Right cardiac atrium (tissue), 5 donors: ENCODE data around the gene CRLF3. TPM values are rescaled to one million over a fixed set of nuclear protein-coding genes. Genes with fewer than 3 reads are reported as not detected.
A peak's percentile ranks its signal among the peaks of the same experiment; 100 is the strongest.

Experiments used
- ATAC-seq, 2 donors: fragments of 200-7000 bp; cut with Tn5 transposase; one replicate each; pipeline versions ENCODE4 v1.8.0 to v1.9.1; 2020; ENCODE audit warnings: moderate library complexity in 2 of 2, mild to moderate bottlenecking in 1 of 2
- DNase-seq, 3 donors: peaks; one replicate each; pipeline ENCODE4 v3.0.0-alpha.2; 2020
- H3K27ac ChIP-seq: one replicate; pipeline ENCODE4 v1.5.1; 2013; ENCODE audit warnings: mild to moderate bottlenecking, low read length, control low read depth, moderate library complexity
- H3K27me3 ChIP-seq: one replicate; pipeline ENCODE4 v1.6.1; 2013; ENCODE audit not compliant: control insufficient read depth, insufficient read depth
- H3K4me1 ChIP-seq: one replicate; pipeline ENCODE4 v1.6.1; 2013; ENCODE audit warnings: low read length; ENCODE audit not compliant: control insufficient read depth, insufficient read depth
- H3K4me3 ChIP-seq: one replicate; pipeline ENCODE4 v1.5.1; 2013; ENCODE audit warnings: low read length, control low read depth
- H3K9me3 ChIP-seq: one replicate; pipeline ENCODE4 v1.6.1; 2013; ENCODE audit warnings: low read length; ENCODE audit not compliant: control insufficient read depth
- WGBS: extraction: QIAGEN DNeasy Blood & Tissue Kit; methylation state at CpG from one replicate; pipeline ENCODE4 v1.1.7; 2013; 5-methylcytosine and 5-hydroxymethylcytosine counted together
- intact Hi-C, 4 donors: fragments of 100-400 bp; cut with DNase I; formaldehyde crosslinking; loops; one replicate each; pipeline versions ENCODE4 v1.11.0 to v1.14.0; 2022 to 2023
- long read RNA-seq, 4 donors: library from polyadenylated mRNA; unstranded; transcript quantifications; one replicate each; pipeline ENCODE4 v2.0.0, GENCODE V29; 2020 to 2021
- polyA plus RNA-seq: library from polyadenylated mRNA; stranded (reverse); fragments of 200-250 nt; gene quantifications from one replicate; pipeline ENCODE4 v1.2.3, GENCODE V29; 2013
- total RNA-seq, 4 donors: library from RNA; stranded (reverse); fragmentation: NEBNext Ultra II Directional; extraction: Animal tissue kit (Norgen Biotek cat#: 25700); gene quantifications; one replicate each; pipeline ENCODE4 v1.2.1, GENCODE V29; 2021
- donor health status: healthy with polysubstance abuse.
- donor health status: DM: no; HTN: yes; CAD: no.
- donor health status: DM: no; HTN: no; CAD: no.
- donor health status: DM: no; HTN: yes; CAD: no; lungs with severe emphysema.
- donor health status: DM: yes; HTN: yes; CAD: no.

Gene CRLF3
- 1 to 10 TPM; 4.8 to 6.7 (median 6.0) TPM for total RNA-seq
- polyA plus RNA-seq: 3.7 TPM
- long read RNA-seq, donor 1, transcript CRLF3-201 (8 exons, 2,957 nt): major isoform, 10 of 25 reads
- long read RNA-seq, donor 1, partial matches to known transcripts: 2 of 25 reads
- long read RNA-seq, donor 1, other reads (novel, unspliced or antisense): 13 of 25 reads
- long read RNA-seq, donor 2, partial matches to known transcripts: 3 of 7 reads
- long read RNA-seq, donor 2, other reads (novel, unspliced or antisense): 0 of 7 reads
- long read RNA-seq, donor 3, transcript CRLF3-201 (8 exons, 2,957 nt): major isoform, 42 of 52 reads
- long read RNA-seq, donor 3, partial matches to known transcripts: 0 of 52 reads
- long read RNA-seq, donor 3, other reads (novel, unspliced or antisense): 10 of 52 reads
- long read RNA-seq, donor 4, partial matches to known transcripts: 0 of 2 reads
- long read RNA-seq, donor 4, other reads (novel, unspliced or antisense): 1 of 2 reads

DNA sequence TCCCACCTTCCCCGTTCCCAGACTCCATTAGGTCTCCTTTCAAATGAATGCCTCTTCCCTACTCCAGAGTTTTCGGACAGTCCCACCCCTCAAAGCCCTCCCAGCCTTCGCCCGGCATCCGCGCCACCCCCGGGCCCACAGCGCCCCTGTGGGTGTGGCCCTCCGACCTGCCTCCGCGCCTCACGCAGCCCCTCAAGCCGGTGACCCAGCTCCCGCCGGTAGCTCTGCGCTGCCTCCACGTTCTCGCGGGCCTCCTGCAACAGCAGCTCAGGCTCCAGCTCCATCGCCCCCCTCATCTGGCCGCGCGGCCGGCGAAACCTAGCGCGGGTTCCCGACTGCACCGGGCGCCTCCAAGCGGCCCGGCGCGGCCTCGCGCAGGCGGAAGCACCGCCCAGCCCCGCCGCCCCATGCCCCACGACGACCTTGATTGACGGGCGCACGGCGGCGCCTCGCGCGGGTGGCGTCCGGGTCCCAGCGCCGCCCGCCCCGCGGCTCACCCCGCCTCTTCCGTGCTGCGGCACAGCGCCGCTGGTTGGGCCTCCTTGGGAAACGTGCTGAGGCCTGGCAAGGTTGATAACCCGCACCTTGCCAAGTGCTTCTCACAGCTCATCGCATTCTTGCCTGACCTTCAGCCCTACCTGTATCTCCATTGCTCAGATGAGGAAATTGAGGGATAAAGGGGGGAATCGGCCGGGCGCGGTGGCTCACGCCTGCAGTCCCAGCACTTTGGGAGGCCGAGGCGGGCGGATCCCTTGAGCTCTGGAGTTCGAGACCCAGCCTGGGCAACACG lies at the start of gene CRLF3:
CRLF3 (minus strand) TSS at position 337 of the 790 bp plus-strand sequence; CDS start at position 296, 41 bp downstream.
- intact Hi-C loops: no loop called here
- Histone ChIP-seq H3K27ac (peak within 1 kb of the TSS; percentile 85), H3K4me1 (peaks cover 2% of the 10 kb centered on the region), H3K4me3 (peak within 1 kb of the TSS; percentile 91), H3K9me3 (no peaks in the 10 kb centered on the region), H3K27me3 (no peaks in the 10 kb centered on the region)
- ATAC-seq: peak; percentile 99
- peak; percentile 91 to 96 (median 96) for DNase-seq
- 4% methylated on average over 75 of the region's 75 CpGs for WGBS

DNA sequence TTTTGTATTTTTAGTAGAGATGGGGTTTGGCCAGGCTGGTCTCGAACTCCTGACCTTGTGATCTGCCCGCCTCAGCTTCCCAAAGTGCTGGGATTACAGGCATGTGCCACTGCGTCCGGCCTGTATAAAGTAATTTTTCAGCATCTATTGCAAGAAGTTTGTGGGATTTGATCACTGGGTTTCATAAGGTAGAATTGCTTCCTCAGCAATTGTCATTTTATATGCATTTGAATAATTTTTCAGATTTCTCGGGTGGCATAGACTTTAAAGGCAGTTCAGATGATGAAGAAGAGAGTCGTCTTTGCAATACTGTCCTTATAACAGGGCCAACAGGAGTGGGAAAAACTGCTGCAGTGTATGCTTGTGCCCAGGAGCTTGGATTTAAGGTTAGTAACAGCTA lies 44.5 kb upstream of the CRLF3 start:
- no peak overlapping the region for H3K4me3 ChIP-seq
- WGBS: 97% methylated on average over 6 of the region's 6 CpGs
- intact Hi-C loops: no loop called here
- H3K9me3 ChIP-seq: no peaks in the 10 kb centered on the region
- H3K27ac ChIP-seq: no peak overlapping the region
- H3K27me3 ChIP-seq: no peaks in the 10 kb centered on the region
- ATAC-seq (no peak), DNase-seq (no peak)
- no peaks in the 10 kb centered on the region for H3K4me1 ChIP-seq

DNA sequence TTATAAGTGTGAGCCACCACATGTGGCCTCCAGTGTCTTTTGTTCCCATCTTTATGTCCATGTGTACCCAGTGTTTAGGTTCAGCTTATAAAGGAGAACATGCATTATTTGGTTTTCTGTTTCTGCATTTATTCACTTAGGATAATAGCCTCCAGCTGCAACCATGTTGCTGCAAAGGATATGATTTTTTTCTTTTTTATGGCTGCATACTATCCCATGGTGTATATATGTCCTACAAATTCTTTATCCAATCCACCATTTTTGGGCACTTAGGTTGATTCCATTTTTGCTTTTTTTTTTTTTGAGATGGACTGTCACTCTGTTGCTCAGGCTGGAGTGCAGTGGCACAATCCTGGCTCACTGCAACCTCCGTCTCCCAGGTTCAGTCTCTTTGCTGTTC lies 40.1 kb upstream of the CRLF3 start:
- Histone ChIP-seq H3K4me3 (no peak overlapping the region), H3K27ac (no peak overlapping the region), H3K27me3 (no peaks in the 10 kb centered on the region), H3K4me1 (no peaks in the 10 kb centered on the region), H3K9me3 (no peaks in the 10 kb centered on the region)
- intact Hi-C loops: no loop called here
- no peak for ATAC-seq
- DNase-seq: no peak
- 98% methylated on average over 1 of the region's 1 CpG for WGBS

GRCh38 chr17:30858556-30859250 lies 34.2 kb upstream of the CRLF3 start:
- no peaks in the 10 kb centered on the region for H3K9me3 ChIP-seq
- H3K27me3 ChIP-seq: no peaks in the 10 kb centered on the region
- H3K4me1 ChIP-seq: no peaks in the 10 kb centered on the region
- no peak overlapping the region for H3K4me3 ChIP-seq
- intact Hi-C loops: no loop called here
- WGBS: 94% methylated on average over 9 of the region's 9 CpGs
- ATAC-seq: no peak
- no peak for DNase-seq
- no peak overlapping the region for H3K27ac ChIP-seq

DNA sequence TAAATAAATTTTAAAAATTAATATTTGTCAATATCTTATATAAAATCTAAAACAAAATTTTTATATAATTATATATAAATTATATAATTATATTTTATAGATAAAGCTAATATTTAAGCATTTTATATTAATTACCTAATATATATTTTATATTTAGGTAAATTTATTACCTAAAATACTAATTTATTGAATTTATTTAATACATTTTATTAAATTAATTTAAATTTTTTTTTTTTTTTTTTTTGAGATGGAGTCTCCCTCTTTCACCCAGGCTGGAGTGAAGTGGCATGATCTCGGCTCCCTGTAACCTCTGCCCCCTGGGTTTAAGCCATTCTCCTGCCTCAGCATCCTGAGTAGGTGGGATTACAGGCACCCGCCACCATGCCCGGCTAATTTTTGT lies 29.7 kb upstream of the CRLF3 start:
- no peak overlapping the region for H3K27ac ChIP-seq
- H3K4me3 ChIP-seq: no peak overlapping the region
- WGBS: over 99% methylated on average over 3 of the region's 3 CpGs
- intact Hi-C loops: no loop called here
- no peaks in the 10 kb centered on the region for H3K27me3 ChIP-seq
- DNase-seq: no peak
- H3K9me3 ChIP-seq: no peaks in the 10 kb centered on the region
- H3K4me1 ChIP-seq: no peaks in the 10 kb centered on the region
- no peak for ATAC-seq

GRCh38 chr17:30848021-30848420 lies 23.5 kb upstream of the CRLF3 start:
- H3K9me3 ChIP-seq: no peaks in the 10 kb centered on the region
- DNase-seq (no peak), ATAC-seq (no peak)
- 83% methylated on average over 6 of the region's 6 CpGs for WGBS
- intact Hi-C loops: no loop called here
- H3K27me3 ChIP-seq: no peaks in the 10 kb centered on the region
- H3K4me1 ChIP-seq: no peaks in the 10 kb centered on the region
- H3K4me3 ChIP-seq: no peak overlapping the region
- H3K27ac ChIP-seq: no peak overlapping the region

- ATAC-seq: no peak
- Histone ChIP-seq H3K9me3 (no peaks in the 10 kb centered on the region), H3K27me3 (no peaks in the 10 kb centered on the region), H3K4me3 (no peak overlapping the region), H3K27ac (no peak overlapping the region), H3K4me1 (no peaks in the 10 kb centered on the region)
- DNase-seq: no peak
- intact Hi-C loops: no loop called here
- 93% methylated on average over 7 of the region's 7 CpGs for WGBS
These were observed 16.3 kb upstream of the CRLF3 start for GRCh38 chr17:30840771-30841170.

- intact Hi-C loops: no loop called here
- Histone ChIP-seq H3K27me3 (no peaks in the 10 kb centered on the region), H3K27ac (no peak overlapping the region), H3K9me3 (no peaks in the 10 kb centered on the region), H3K4me1 (no peaks in the 10 kb centered on the region), H3K4me3 (no peak overlapping the region)
- WGBS: 90% methylated on average over 5 of the region's 5 CpGs
- no peak for DNase-seq
- ATAC-seq: no peak
These were observed 13.8 kb upstream of the CRLF3 start for GRCh38 chr17:30838202-30838807.

- H3K4me1 ChIP-seq: peaks cover 2% of the 10 kb centered on the region
- no peaks in the 10 kb centered on the region for H3K27me3 ChIP-seq
- DNase-seq (no peak), ATAC-seq (no peak)
- H3K9me3 ChIP-seq: no peaks in the 10 kb centered on the region
- intact Hi-C loops: no loop called here
- peak overlapping the region; percentile 50 for H3K4me3 ChIP-seq
- H3K27ac ChIP-seq: no peak overlapping the region
- WGBS: 3% methylated on average over 15 of the region's 15 CpGs
These were observed 8.1 kb upstream of the CRLF3 start for GRCh38 chr17:30832438-30833124.

DNA sequence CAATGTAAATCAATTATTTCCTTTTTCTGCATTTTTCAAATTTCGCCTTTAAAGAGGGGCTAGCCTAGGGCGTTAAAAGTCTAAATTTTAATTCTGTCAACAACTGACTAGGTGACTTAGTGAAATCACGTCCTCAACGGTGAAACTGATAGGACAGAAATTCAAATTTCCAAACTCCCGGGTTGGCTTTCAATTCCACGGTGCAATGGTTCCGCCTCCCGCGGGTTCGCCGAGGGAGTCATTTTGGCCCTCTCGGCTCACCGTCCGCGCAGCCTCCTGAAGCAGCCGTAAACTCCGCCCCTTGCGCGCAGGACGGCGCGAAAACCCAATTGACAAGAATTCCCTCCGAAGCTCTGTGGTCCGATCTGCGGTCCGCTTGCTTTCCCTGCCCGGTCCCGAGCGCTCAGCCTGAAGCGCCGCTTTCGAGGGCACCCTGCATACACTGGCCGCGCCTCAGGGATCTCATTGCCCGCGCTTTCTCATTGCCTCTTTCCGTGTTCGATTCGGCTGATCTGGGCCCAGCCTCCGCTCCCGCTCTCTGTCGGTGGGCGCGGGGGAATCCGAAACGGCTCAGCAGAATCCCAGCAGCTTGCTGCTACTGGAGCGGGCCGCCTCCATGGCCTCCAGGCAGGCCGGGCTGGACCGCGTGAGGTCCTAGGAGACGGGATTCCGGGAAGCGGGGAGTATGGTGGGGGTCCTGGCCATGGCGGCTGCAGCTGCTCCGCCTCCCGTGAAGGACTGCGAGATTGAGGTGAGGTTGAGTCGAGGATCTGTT lies 7.4 kb upstream of the CRLF3 start, which contains the start of gene ATAD5:
ATAD5 (plus strand) TSS at position 304 of the 775 bp plus-strand sequence; CDS start at position 686, 382 bp downstream.
- peaks cover 2% of the 10 kb centered on the region for H3K4me1 ChIP-seq
- DNase-seq (peak; percentile 92 to 97 (median 96)), ATAC-seq (peak; percentile 96 to 98)
- under 1% methylated on average over 59 of the region's 59 CpGs for WGBS
- H3K27ac ChIP-seq: no peak within 1 kb of the TSS
- intact Hi-C loops: no loop called here
- no peaks in the 10 kb centered on the region for H3K9me3 ChIP-seq
- H3K4me3 ChIP-seq: peak within 1 kb of the TSS; percentile 50
- H3K27me3 ChIP-seq: no peaks in the 10 kb centered on the region
